K562 (cell line): ENCODE measurements around the gene RAI2. TPM values are rescaled to one million over a fixed set of nuclear protein-coding genes. Genes with fewer than 3 reads are reported as not detected.

Experiments
- ATF3 ChIP-seq, 2 experiments: fragments of 450-650 bp in 1 of 2; sonication (generic) in 1 of 2; formaldehyde crosslinking in 1 of 2; IDR thresholded peaks in 1 of 2; conservative IDR thresholded peaks in 1 of 2; 2 replicates each; pipeline versions ENCODE4 v1.6.1 to v1.8.1; 2016 to 2023; ENCODE audit warnings: mild to moderate bottlenecking in 2 of 2, moderate library complexity in 2 of 2, inconsistent platforms in 1 of 2, missing genetic modification reagents in 1 of 2
- BRD4 ChIP-seq: fragments of 200-600 bp; sonication (generic); IDR thresholded peaks from 2 replicates; pipeline ENCODE4 v1.6.1; 2017; ENCODE audit warnings: inconsistent platforms
- CEBPG ChIP-seq, 3 experiments: fragments of 200-800 bp in 1 of 3; sonication (Bioruptor generic) in 1 of 3; sonication (generic) in 1 of 3; formaldehyde crosslinking in 1 of 3; IDR thresholded peaks in 2 of 3; conservative IDR thresholded peaks in 1 of 3; 2 replicates each; pipeline versions ENCODE4 v1.6.1 to v1.8.0; 2016 to 2022; ENCODE audit warnings: missing compliant biosample characterization in 2 of 3, missing genetic modification characterization in 2 of 3, mild to moderate bottlenecking in 1 of 3, missing genetic modification reagents in 1 of 3
- ELK3 ChIP-seq: fragments of 450-650 bp; formaldehyde crosslinking; IDR thresholded peaks from 2 replicates; pipeline ENCODE4 v1.4.0; 2020; ENCODE audit warnings: mild to moderate bottlenecking
- KHSRP ChIP-seq: fragments of 450-650 bp; IDR thresholded peaks from 2 replicates; pipeline ENCODE4 v1.6.1; 2017
- KLF10 ChIP-seq: fragments of 250-450 bp; sonication (Bioruptor Pico); IDR thresholded peaks from 2 replicates; pipeline ENCODE4 v1.6.1; 2021; ENCODE audit warnings: matching md5 sums
- MEF2A ChIP-seq: IDR thresholded peaks from 2 replicates; pipeline ENCODE4 v1.6.1; 2011; ENCODE audit warnings: low read depth, mild to moderate bottlenecking, low read length, moderate library complexity; ENCODE audit not compliant: control insufficient read depth
- RREB1 ChIP-seq: fragments of 250-450 bp; sonication (Bioruptor Pico); IDR thresholded peaks from 2 replicates; pipeline ENCODE4 v1.4.0; 2020
- TSHZ1 ChIP-seq: fragments of 250-450 bp; sonication (Bioruptor Pico); IDR thresholded peaks from 2 replicates; pipeline ENCODE4 v1.4.0; 2020; ENCODE audit warnings: mild to moderate bottlenecking, moderate library complexity
- ZC3H11A ChIP-seq: IDR thresholded peaks from 2 replicates; pipeline ENCODE4 v1.6.1; 2012; ENCODE audit warnings: low read depth, low read length, improper control_type of control experiment
- ZNF282 ChIP-seq: sonication (generic); formaldehyde crosslinking; IDR thresholded peaks from 2 replicates; pipeline ENCODE4 v1.8.1; 2023; ENCODE audit warnings: missing genetic modification reagents
- polyA plus RNA-seq, 8 experiments: library from polyadenylated mRNA; depleted of rRNA in 4 of 8; stranded (reverse) in 5 of 8; unstranded in 3 of 8; fragments of >200 nt; fragmentation: Nextera tagmentation in 2 of 8; fragmentation: Illumina TruSeq in 1 of 8; extraction: Ambion mirVana in 2 of 8; extraction: Trizol in 1 of 8; gene quantifications; 2 replicates each; pipeline versions ENCODE4 v1.2.1 to v1.2.3, GENCODE V29; 2011 to 2014; ENCODE audit warnings: inconsistent platforms in 1 of 8, missing spikeins in 1 of 8
- total RNA-seq, 7 experiments: library from RNA; depleted of rRNA in 6 of 7; stranded (reverse); fragments of >200 nt in 6 of 7; fragmentation: Illumina TruSeq in 2 of 7; extraction: Trizol in 2 of 7; gene quantifications; 2 replicates each; pipeline versions ENCODE4 v1.2.1 to v1.2.3, GENCODE V29; 2011 to 2021; ENCODE audit warnings: low replicate concordance in 1 of 7

RAI2 gene
- total and polyA plus RNA-seq, 9 of the 15 experiments (the other 6 are each of a cell fraction or from before 2014, with no cell fraction given): not detected

GRCh38 chrX:17778997-17779396 lies 82.1 kb downstream of the RAI2 start (continued):
- TF ChIP-seq RREB1 (CRISPR knock-in tag): no peak
- no peak for TF ChIP-seq ZNF282 (CRISPR knock-in tag)
- no peak for TF ChIP-seq ATF3 (IDR thresholded peaks at IDR 0.05)
- TF ChIP-seq ATF3 (CRISPR knock-in tag; conservative IDR thresholded peaks at IDR 0.05): no peak
- TF ChIP-seq TSHZ1 (CRISPR knock-in tag): no peak
- no peak for TF ChIP-seq ELK3 (CRISPR knock-in tag)
- TF ChIP-seq KLF10 (CRISPR knock-in tag): no peak
- no peak for TF ChIP-seq KHSRP
- TF ChIP-seq BRD4: no peak
- no peak for TF ChIP-seq CEBPG (CRISPR knock-in tag; IDR thresholded peaks at IDR 0.05)
- TF ChIP-seq CEBPG (tag; conservative IDR thresholded peaks at IDR 0.05 in 1 of 2, IDR thresholded peaks at IDR 0.05 in 1 of 2): no peak
- TF ChIP-seq MEF2A: no peak
- TF ChIP-seq ZC3H11A: no peak
- TF ChIP-seq, all 486 proteins: peak for 0
